ENCODE measurements around the gene ACAD8.
"Not testable (repeated sequence)": the region's sequence is repeated elsewhere in the genome, so short reads cannot be mapped to it uniquely, and the experiment has no call there.

Gene ACAD8

DNA sequence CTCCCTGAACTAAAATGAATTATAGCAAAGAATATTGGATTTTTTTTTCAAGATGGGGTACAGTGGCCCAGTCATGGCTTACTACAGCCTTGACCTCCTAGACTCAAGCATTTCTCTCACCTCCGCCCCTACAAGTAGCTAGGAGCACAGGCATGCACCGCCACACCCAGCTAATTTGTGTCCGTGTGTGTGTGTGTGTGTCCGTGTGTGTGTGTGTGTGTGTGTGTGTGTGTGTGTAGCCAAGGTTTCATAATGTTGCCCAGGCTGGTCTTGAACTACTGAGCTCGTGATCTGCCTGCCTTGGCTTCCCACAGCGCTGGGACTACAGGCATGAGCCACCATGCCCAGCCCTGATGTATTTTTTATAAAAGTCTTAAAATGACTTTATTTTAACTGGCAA, 12.8 kb upstream of the ACAD8 start:
- DNase-seq (ENCODE audit: low read depth) = no peak

DNA sequence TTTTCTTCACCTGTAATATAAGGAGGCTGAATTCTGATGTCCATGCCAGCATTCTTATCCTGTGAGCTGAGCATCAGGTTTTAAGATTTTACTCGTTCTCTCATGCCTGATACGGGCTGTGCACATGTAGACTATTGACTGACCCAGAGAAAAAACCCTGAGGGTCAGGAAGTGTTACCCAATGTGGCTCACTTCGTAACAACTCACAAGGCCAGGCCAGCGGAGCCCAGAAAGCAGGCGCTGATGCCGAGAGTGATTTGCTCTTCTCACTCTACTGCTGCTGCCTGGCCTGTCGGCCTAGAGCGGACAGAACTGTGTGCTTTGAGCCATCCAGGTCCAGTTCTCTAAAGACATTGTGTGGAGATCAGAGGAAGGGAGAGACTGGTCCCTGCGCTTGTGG, 11.0 kb upstream of the ACAD8 start:
- no peak for DNase-seq (ENCODE audit: low read depth)

DNA sequence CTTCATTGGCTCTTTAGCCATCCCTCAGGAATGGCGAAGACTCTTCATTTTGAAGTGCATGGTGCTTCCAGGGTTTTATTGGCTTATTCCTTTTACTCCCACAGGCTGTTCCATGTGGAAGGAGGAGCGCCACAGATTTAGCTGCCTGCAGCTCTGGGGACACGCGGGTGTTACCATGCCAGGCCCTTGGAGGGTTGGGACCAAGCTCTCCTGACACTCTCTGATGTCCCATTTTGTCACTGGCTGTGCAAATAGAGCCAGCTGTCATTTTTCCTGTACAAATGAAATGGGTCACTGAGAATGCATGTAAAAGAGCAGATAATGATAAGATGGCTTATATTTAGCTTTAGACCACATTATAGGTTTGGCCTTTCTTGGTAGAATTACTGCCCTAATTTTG, 9.5 kb upstream of the ACAD8 start:
- DNase-seq (ENCODE audit: low read depth) = no peak

DNA sequence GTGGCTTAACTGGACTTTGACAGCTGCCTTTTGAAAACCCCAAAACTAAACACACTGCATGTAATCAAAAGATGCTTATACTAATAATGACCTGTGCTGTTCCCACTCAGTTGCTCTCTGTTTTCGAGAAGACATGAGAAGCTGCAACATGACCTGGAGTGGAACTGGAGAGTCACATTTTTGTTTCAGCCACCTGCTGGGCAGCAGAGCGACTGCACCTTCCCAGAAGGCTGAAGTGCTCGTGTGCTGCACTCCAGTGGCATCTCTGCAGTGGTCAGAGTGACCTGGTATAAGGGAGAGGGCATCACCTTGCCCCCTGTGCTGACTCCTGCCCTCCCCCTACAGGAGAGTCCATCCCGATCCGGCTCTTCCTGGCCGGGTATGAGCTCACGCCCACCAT, 8.8 kb upstream of the ACAD8 start:
- DNase-seq (ENCODE audit: low read depth) = peak; percentile 42

DNA sequence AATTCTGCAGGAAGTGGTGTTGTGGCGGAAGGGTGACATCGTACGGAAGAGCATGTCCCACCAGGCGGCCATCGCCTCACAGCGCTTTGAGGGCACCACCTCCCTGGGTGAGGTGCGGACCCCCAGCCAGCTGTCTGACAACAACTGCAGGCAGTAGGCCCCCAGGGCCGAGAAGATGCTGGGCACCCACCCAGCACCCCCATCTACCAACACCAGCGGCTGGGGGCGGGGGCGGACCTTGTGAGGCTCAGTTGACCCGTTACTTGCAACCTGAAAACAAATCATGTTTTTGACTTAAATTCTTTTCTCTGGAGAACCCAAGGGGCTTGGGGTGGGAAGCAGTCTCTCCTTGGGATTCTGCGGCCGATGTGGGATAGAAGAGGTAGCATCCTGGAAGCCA, 7.9 kb upstream of the ACAD8 start:
- no peak for DNase-seq (ENCODE audit: low read depth)

DNA sequence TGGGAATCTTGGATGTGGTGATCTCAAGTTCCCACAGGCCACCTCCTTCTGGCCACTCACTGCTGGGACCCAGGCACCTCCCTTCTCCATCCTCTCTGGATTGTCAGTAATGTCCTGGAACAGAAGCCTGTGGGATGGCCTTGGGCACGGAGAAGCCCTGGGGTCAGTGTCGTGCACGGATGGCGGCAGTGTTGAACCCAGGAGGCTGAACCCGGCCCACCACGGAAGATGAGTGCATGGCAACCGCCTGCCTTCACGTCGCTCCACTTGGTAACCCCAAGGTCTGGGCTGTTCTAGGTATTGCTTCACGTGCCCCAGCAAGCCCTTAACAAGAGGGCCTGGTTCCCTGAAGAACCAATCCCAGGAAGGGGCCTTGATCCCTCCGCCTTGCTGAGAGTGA, 7.3 kb upstream of the ACAD8 start:
- no peak for DNase-seq (ENCODE audit: low read depth)

DNA sequence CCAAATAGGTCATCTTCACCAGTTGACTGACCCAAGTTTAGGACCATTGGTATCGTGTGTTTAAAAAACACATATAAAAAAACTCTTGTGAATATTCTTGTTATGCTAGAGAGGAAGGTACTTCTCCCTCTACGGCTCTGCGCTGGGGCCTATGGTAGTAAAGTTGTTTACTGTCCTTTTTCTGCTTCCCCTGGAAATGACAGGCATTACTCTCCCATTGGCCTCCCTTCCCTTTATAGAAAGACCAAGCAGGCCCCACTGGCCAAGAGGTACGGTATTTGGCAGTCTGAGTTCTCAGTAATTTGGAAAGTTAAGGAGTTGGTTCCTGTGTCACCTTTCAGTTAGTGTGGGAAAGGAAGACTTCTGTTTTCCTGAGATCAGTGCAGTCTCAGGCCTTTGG, 6.7 kb upstream of the ACAD8 start:
- no peak for DNase-seq (ENCODE audit: low read depth)

DNA sequence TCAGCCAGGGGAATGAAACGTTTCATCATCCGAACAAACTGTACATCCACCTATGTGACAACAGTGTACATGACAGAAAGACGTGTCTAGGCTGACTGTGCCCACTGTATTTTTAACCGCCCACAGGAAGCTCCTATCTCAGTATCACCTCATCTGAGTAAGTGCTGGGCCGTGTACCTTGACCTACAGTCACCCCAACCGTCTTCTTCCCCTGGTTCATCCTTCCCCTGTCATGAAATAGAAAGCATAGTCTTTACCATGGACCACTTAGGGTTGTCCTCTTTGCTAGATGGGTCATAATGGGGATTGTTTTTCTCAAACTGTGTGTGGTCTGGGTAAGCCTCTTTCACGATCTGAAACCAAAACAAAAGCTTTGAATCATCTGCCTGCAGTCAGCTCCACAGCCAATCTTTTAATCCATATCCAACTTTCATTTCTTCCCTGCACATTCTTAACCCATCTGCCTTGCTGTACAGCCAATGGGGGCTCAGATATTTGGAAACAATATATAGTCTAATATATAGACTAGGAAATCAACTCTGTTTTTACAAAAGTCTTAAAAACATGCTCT, 4.4 kb upstream of the ACAD8 start:
- no peak for DNase-seq (ENCODE audit: low read depth)

DNA sequence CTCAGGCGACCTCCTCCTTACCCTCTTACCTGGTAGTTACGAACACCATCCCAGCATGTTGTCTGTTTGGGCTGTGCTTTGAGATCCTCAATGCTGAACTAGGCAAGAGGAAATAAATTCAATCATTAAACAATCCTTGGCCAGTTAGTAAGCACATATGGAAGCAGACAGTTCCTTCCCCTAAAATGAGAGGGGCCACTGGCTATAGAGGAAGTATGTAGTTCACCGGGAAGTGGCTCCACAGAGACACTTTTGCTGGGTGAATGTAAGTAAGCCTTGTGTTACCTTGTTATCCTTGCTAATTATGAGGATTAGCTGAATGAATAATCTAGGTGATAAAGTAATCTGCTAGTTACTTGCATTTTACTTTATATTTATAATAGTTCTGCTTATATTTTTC, 3.1 kb upstream of the ACAD8 start:
- no peak for DNase-seq (ENCODE audit: low read depth)

DNA sequence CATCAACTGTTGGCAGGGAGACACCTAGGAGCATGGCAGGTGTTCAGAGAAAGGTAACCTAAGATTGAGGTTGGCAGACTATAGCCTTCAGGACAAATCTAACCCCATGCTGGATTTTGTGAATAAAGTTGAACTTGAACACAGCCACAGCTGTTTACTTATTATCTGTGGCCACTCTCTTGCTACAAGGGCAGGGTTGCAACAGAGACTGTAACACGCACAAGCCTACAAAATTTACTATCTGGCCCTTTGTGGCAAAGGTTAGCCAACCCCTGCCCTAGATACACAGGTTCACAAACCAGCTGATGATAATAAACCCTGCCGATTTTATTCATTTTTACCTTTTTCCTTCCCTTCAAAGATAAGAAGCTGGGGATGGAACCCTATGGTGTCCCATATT, 2.7 kb upstream of the ACAD8 start:
- DNase-seq (ENCODE audit: low read depth) = no peak

DNA sequence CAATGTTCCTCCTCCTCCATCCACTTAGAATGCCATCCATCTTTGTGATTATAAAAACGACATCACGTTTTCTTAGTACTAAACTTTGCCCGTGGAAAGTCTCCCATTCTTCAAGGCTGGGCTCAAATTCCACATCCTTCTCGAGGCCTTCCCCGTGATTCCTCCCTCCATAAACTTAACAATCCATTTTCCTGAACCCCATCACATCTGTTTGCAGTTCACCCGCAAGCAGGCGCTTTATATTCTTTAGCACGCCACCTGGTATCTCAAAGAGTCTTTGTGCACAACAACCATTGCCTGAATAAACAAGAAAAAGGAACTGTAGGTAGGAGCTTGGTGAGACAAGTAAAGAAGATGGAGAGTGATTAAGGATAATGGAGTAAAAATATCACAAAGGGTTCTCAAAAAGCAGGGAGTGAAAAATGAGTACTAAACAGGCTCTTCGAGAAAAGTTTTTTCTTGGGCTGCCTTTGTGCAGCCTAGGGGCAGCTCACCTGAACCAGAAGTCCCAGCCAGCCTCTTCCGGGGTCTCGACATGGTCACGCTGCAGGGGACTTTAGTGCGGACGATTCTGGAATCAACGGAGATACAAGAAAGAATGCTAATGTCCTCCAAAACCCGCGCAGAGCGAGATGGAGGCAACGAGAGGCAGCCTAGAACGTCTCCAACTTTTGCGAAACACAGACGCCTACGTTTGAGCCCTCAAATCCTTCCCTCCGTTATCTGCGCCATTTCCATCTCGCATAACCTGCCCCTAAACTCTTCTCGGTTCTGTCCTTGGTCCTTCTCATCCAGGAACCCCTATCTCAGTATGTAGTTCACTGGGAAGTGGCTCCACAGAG, 801 bp upstream of the ACAD8 start:
- peak; percentile 52 for DNase-seq (ENCODE audit: low read depth)

DNA sequence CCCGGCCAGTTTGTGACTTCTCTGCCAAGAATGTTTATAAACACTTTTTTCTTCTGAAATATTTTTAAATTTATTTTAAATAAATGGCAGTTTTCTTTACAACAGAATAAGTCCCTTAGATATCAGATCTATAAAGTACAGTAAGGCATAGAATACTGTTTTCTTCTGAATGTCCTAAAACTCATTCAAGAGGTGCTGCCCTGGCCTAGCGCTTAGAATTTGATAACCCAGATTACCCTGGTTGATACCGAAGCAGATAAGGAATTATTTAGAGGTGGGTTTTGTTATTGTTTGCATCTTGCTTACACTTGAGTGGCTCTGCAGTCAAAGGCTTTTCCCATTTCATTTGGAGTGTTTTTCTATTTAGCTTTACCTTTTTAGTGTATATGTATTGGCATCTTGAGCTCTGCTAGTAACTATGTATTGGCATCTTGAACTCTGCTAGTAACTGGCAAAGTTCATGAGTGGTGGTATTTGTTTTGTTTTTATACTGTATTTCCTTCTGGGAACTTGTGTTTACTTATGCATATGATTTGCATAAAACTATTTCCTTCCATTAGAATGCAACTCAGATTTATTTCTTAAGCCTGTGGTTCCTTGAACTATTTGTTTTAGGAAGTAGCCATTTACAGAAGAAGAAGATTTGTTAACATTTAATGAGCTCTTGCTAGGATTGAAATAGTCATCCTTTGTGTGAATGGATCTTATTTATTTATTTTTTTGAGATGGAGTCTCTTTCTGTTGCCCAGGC, 1.2 kb downstream of the ACAD8 start:
- no peak for DNase-seq (ENCODE audit: low read depth)

DNA sequence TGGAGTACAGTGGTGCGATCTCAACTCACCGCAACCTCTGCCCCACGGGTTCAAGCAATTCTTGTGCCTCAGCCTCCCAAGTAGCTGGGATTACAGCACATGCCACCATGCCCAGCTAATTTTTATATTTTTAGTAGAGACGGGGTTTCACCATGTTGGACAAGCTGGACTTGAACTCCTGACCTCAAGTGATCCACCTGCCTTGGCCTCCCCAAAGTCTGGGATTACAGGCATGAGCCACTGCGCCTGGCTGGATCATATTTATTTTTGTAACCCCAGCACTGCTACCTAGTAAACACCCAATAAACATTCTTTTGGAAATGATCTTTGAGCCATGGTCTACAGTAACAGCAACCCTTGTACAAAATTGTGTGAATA, 1.8 kb downstream of the ACAD8 start:
- DNase-seq (ENCODE audit: low read depth) = not testable (repeated sequence)

DNA sequence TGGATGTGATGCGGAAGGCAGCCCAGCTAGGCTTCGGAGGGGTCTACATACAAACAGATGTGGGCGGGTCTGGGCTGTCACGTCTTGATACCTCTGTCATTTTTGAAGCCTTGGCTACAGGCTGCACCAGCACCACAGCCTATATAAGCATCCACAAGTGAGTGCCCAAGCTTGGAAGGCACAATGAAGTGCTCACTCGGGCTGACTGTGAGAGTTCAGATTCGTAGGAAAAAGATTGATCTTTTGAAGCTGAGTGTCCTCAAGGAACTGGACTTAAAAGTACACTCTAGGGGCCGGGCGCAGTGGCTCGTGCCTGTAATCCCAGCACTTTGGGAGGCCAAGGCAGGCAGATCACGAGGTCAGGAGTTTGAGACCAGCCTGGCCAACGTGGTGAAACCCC, 3.7 kb downstream of the ACAD8 start:
- DNase-seq (ENCODE audit: low read depth) = no peak

DNA sequence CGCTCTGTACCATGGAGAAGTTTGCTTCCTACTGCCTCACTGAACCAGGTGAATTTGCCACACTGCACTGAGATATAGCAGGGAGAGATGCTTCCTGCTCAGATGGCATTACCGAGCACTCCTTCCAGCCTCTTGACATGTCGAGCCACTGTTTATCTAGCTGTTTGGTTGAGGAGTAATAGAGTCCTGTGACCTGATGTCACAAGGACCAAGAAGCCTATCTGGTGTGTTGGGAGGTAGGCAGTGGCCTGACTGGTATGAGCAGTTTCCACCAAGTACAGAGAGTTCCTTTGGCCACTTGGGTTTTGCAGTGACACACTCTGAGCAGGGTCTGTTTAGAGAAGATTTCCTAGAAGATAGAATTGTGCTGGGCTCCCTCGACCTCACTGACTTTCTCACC, 5.2 kb downstream of the ACAD8 start:
- no peak for DNase-seq (ENCODE audit: low read depth)

DNA sequence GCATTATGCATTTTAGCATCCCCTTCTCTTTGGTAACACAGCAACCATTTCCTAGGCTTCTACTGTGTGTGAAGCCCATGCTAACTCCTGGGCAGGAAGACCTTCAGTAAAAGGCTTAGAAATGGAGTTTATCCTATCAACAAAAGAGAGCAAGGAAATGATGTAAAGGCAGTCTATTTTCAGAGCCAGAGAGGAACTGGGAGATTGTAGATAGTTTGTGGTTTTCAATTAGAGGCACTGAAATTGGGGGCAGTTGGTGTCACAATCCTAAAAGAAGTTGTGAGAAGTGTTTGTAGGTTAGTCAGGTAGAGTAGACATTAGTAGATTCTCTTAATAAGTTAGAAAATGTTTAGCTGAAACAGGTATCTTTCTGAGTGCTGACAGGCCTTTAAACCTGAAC, 7.1 kb downstream of the ACAD8 start:
- no peak for DNase-seq (ENCODE audit: low read depth)

DNA sequence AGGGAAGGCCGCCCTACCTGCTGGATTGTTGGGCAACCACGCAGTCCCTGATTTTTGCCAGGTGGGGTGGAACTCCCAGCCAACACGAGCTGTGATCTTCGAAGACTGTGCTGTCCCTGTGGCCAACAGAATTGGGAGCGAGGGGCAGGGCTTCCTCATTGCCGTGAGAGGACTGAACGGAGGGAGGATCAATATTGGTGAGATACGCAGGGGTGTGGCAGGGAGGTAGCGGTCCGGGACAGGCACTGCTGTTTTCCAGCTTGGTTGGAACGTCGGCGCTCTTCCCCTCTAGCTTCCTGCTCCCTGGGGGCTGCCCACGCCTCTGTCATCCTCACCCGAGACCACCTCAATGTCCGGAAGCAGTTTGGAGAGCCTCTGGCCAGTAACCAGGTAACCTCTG, 7.6 kb downstream of the ACAD8 start:
- DNase-seq (ENCODE audit: low read depth) = no peak

DNA sequence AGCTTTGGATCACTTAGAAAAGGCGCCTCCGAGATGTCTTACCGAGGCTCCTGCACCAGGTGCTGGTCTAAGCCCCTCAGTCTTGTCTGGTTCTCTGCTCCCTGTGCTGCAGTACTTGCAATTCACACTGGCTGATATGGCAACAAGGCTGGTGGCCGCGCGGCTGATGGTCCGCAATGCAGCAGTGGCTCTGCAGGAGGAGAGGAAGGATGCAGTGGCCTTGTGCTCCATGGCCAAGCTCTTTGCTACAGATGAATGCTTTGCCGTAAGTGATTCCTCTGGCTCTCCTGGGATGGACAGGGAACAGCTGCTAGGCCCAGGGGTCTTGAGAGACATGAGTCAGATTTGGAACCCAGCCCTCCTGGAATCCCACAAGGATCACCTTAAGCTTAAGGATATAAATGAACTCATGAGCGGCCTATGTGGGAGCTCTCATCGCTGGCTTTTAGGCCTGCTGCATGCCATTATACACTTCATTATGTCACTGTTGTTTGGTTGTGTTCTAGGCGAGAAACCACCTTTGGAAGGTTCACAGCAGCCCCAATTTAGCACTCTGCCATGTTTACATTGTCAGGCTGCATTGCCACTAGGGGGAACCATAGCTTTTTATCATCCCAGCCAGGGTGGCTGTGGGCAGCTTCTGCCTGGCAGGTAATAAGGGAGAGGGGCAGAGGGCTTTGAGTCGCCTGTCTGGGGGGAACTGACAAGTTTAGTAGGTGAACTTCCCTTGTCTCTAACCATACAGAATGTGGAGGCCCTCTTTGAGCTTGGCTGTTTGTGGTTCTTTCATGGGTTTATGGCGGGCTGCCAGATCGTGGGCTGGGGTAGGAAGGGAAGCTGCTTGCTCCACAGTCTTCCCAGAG, 8.5 kb downstream of the ACAD8 start:
- DNase-seq (ENCODE audit: low read depth) = peak; percentile 49

DNA sequence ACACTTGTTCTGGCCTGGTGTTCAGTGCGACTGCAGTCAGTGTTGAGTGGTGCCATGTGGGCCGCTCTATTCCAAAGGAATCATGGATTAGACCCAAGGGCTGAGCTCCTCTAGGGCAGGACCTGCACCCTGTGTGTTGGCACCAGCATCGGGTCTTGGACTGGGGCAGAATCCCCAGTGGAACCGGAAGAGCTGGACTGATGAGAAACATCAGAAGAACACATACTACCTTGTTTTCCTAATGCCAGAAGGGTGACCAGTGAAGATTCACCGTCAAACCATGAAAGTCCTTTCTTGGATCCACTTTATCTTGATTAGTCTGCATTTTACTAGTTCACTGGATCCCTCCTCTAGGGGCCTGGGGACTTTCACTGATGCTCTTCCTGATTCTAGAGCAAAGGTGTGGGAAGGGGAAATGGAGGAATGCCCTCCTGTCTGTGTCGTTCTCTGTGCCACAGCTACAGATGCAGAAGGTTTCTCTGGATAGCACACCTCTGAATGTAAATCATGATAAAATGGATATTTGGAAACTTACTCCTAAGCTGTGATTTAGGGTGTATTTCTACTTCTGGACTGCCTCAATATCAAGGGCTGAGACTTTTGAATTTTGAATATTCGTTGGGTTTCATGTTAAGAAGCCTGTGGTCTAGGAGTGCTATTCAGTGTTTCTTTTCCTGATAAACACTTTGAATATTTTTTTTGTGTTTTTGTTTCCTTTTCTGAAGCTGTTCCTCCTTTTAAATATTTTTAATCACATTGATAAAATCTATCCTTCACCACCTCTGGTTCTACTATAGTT, 11.8 kb downstream of the ACAD8 start:
- no peak for DNase-seq (ENCODE audit: low read depth)

DNA sequence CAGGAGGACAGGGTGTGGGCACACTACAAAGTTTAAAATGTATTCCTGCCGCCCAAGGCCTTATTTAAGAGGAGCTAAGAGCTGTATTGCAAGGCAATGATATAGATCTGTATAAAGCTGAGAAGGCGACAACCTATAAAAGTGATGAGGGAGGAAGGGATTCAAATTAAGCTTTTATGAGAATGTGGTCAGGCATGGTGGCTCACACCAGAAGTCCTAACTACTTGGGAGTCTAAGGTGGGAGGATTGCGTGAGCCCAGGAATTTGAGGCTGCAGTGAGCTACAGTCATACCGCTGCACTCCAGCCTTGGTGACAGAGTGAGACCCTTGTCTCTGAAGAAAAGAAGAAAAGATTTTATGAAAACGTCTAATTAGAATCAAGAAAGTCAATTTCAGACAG, 13.1 kb downstream of the ACAD8 start:
- DNase-seq (ENCODE audit: low read depth) = no peak

DNA sequence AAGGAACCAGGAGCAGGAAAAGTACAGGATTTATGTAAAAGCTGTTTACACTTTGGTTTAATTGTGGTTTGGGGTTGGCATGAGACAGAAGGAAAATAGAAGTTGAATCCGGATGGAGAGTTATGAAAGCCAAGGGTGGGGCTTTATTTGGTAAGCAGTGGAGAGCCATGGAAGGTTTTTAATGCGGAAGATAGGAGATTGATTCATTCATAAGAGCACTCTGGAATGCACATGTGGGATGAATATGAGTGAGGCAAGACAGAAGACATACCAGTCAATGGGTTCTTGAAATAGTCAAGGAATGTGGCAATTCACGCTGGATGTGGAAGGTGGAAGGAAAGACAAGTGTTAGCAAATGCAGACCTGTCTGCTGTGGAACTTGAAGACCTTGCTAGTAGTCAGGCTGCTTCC, 13.5 kb downstream of the ACAD8 start:
- peak; percentile 76 for DNase-seq (ENCODE audit: low read depth)

DNA sequence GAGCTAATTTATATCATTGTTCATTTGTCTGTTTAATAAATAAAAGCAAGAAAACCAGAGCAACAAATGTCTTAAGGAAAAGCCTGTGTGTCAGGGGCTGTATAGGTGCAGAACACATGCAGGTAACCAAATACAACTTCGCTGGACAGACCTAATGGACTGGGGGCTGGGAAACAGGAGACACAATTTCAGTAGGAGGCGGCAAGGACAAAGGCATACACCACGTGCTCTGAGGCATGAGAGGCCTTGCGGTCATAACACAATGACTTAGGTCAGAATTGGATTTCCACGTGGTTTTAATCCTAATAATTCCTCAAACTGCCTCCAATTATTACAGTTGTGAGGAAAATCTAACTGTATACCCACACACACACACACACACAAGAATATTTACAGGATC, 14.1 kb downstream of the ACAD8 start:
- no peak for DNase-seq (ENCODE audit: low read depth)
